ENCODE data around the gene CFTR.

CFTR gene

GRCh38 chr7:117704063-117704462 is 224.2 kb downstream of the CFTR start:
- Histone ChIP-seq H3F3A (ENCODE audit: low read depth) (no peaks in the 10 kb centered on the region), H3K9ac (ENCODE audit: low read depth, low read length, poor library complexity, severe bottlenecking) (no peak overlapping the region), H3K27me3 (ENCODE audit: insufficient read depth, low read length, poor library complexity, severe bottlenecking) (no peaks in the 10 kb centered on the region), H3K9me3 (ENCODE audit: insufficient read depth, low read depth, low read length) (no peaks in the 10 kb centered on the region), H3K4me2 (ENCODE audit: low read depth, low read length, poor library complexity, severe bottlenecking) (no peak overlapping the region), H3K9me2 (replicated peaks; ENCODE audit: low read depth, low read length) (no peaks in the 10 kb centered on the region), H3K4me3 (ENCODE audit: low read length, poor library complexity, severe bottlenecking) (no peak overlapping the region), H3K4me1 (ENCODE audit: insufficient read depth, low read length, poor library complexity, severe bottlenecking) (no peaks in the 10 kb centered on the region), H4K20me1 (ENCODE audit: insufficient read depth, low read length, poor library complexity, severe bottlenecking) (no peaks in the 10 kb centered on the region), H3K79me2 (ENCODE audit: insufficient read depth, low read length) (no peaks in the 10 kb centered on the region), H2AFZ (ENCODE audit: low read length) (no peak overlapping the region), H3K36me3 (ENCODE audit: insufficient read depth, low read length) (no peaks in the 10 kb centered on the region)
- TF ChIP-seq EZH2phosphoT487 (IDR thresholded peaks at IDR 0.05; ENCODE audit: borderline replicate concordance) (no peak), CTCF (conservative IDR thresholded peaks at IDR 0.05; ENCODE audit: low read length) (no peak)

DNA sequence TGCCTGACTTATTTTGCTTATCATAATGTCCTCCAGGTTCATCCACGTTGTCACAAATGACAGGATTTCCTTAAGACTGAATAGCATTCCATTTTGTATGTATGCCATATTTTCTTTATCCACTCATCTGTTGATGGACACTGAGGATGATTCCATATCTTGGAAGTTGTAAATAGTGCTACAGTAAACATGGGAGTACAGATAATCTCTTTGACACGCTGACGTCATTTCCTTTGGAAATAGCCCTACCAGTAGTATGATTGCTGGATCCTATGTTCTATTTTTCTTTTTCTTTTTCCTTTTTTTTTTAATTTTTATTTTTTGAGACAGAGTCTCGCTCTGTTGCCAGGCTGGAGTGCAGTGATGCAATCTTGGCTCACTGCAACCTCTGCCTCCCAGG is 225.8 kb downstream of the CFTR start:
- TF ChIP-seq CTCF (conservative IDR thresholded peaks at IDR 0.05; ENCODE audit: low read length) = no peak
- TF ChIP-seq EZH2phosphoT487 (IDR thresholded peaks at IDR 0.05; ENCODE audit: borderline replicate concordance) = no peak
- H3K4me1 ChIP-seq (ENCODE audit: insufficient read depth, low read length, poor library complexity, severe bottlenecking) = no peaks in the 10 kb centered on the region
- no peaks in the 10 kb centered on the region for H3K36me3 ChIP-seq (ENCODE audit: insufficient read depth, low read length)
- H3K9me3 ChIP-seq (ENCODE audit: insufficient read depth, low read depth, low read length) = no peaks in the 10 kb centered on the region
- H3K9ac ChIP-seq (ENCODE audit: low read depth, low read length, poor library complexity, severe bottlenecking) = no peak overlapping the region
- no peaks in the 10 kb centered on the region for H3K27me3 ChIP-seq (ENCODE audit: insufficient read depth, low read length, poor library complexity, severe bottlenecking)
- no peaks in the 10 kb centered on the region for H3K79me2 ChIP-seq (ENCODE audit: insufficient read depth, low read length)
- H2AFZ ChIP-seq (ENCODE audit: low read length) = no peak overlapping the region
- H3K9me2 ChIP-seq (replicated peaks; ENCODE audit: low read depth, low read length) = no peaks in the 10 kb centered on the region
- H3K4me3 ChIP-seq (ENCODE audit: low read length, poor library complexity, severe bottlenecking) = no peak overlapping the region
- H3F3A ChIP-seq (ENCODE audit: low read depth) = no peaks in the 10 kb centered on the region
- no peaks in the 10 kb centered on the region for H4K20me1 ChIP-seq (ENCODE audit: insufficient read depth, low read length, poor library complexity, severe bottlenecking)
- no peak overlapping the region for H3K4me2 ChIP-seq (ENCODE audit: low read depth, low read length, poor library complexity, severe bottlenecking)

DNA sequence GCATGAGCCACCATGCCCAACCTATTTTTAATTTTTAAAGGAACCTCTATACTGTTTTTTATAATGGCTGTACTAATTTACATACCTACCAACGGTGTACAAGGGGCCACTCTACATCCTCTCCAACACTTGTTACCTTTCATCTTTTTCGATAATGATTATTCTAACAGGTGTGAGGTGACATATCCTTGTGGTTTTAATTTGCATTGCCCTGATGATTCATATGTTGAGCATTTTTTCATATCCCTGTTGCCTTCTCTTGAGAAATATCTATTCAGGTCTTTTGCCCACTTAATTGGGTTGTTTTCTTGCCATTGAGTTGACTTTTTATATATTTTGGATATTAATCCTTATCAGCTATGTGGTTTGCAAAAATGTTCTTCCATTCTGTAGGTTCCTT is 226.4 kb downstream of the CFTR start:
- Histone ChIP-seq H3K9me3 (ENCODE audit: insufficient read depth, low read depth, low read length) (no peaks in the 10 kb centered on the region), H3K36me3 (ENCODE audit: insufficient read depth, low read length) (no peaks in the 10 kb centered on the region), H3F3A (ENCODE audit: low read depth) (no peaks in the 10 kb centered on the region), H3K4me1 (ENCODE audit: insufficient read depth, low read length, poor library complexity, severe bottlenecking) (no peaks in the 10 kb centered on the region), H3K79me2 (ENCODE audit: insufficient read depth, low read length) (no peaks in the 10 kb centered on the region), H3K4me2 (ENCODE audit: low read depth, low read length, poor library complexity, severe bottlenecking) (no peak overlapping the region), H3K9me2 (replicated peaks; ENCODE audit: low read depth, low read length) (no peaks in the 10 kb centered on the region), H3K27me3 (ENCODE audit: insufficient read depth, low read length, poor library complexity, severe bottlenecking) (no peaks in the 10 kb centered on the region), H3K9ac (ENCODE audit: low read depth, low read length, poor library complexity, severe bottlenecking) (no peak overlapping the region), H4K20me1 (ENCODE audit: insufficient read depth, low read length, poor library complexity, severe bottlenecking) (no peaks in the 10 kb centered on the region), H2AFZ (ENCODE audit: low read length) (no peak overlapping the region), H3K4me3 (ENCODE audit: low read length, poor library complexity, severe bottlenecking) (no peak overlapping the region)
- TF ChIP-seq EZH2phosphoT487 (IDR thresholded peaks at IDR 0.05; ENCODE audit: borderline replicate concordance) = no peak
- TF ChIP-seq CTCF (conservative IDR thresholded peaks at IDR 0.05; ENCODE audit: low read length) = no peak
